Lung (tissue), 12 donors: ENCODE data around the gene PITPNM1. TPM values are rescaled to one million over a fixed set of nuclear protein-coding genes. Genes with fewer than 3 reads are reported as not detected.

Experiments used
- ATAC-seq: fragments of 200-7000 bp; cut with Tn5 transposase; one replicate; pipeline ENCODE4 v1.9.1; 2020; ENCODE audit warnings: moderate number of reproducible peaks; ENCODE audit not compliant: insufficient read depth, low FRiP score
- DNase-seq, 3 donors: peaks; one replicate each; pipeline ENCODE4 v3.0.0-alpha.2; 2013 to 2017
- H3K27ac ChIP-seq, 2 donors: one replicate each; pipeline ENCODE4 v1.5.1; 2013; ENCODE audit warnings: mild to moderate bottlenecking in 2 of 2, moderate library complexity in 2 of 2, control low read depth in 1 of 2, inconsistent platforms in 1 of 2, low read depth in 1 of 2, low read length in 1 of 2
- H3K27me3 ChIP-seq, 3 donors: one replicate each; pipeline ENCODE4 v1.5.1; 2013; ENCODE audit warnings: low read length in 2 of 3; ENCODE audit not compliant: control insufficient read depth in 3 of 3, insufficient read depth in 3 of 3
- H3K36me3 ChIP-seq, 4 donors: one replicate each; pipeline ENCODE4 v1.5.1; 2013; ENCODE audit warnings: low read length in 4 of 4, mild to moderate bottlenecking in 1 of 4, moderate library complexity in 1 of 4; ENCODE audit not compliant: control insufficient read depth in 4 of 4, insufficient read depth in 4 of 4
- H3K4me1 ChIP-seq, 5 donors: one replicate each; pipeline ENCODE4 v1.5.1; 2013; ENCODE audit warnings: low read length in 5 of 5, mild to moderate bottlenecking in 2 of 5, moderate library complexity in 1 of 5; ENCODE audit not compliant: control insufficient read depth in 5 of 5, insufficient read depth in 5 of 5
- H3K4me3 ChIP-seq: one replicate; pipeline ENCODE4 v1.5.1; 2013; ENCODE audit warnings: mild to moderate bottlenecking, control low read depth, moderate library complexity
- H3K9ac ChIP-seq, 2 donors: one replicate each; pipeline ENCODE4 v1.5.1; 2013; ENCODE audit warnings: low read length in 2 of 2, control low read depth in 1 of 2; ENCODE audit not compliant: insufficient read depth in 1 of 2
- H3K9me3 ChIP-seq, 4 donors: one replicate each; pipeline ENCODE4 v1.5.1; 2013; ENCODE audit warnings: low read length in 3 of 4, mild to moderate bottlenecking in 1 of 4, moderate library complexity in 1 of 4; ENCODE audit not compliant: control insufficient read depth in 4 of 4, insufficient read depth in 3 of 4
- WGBS, 2 donors: extraction: QIAGEN DNeasy Blood & Tissue Kit; methylation state at CpG; one replicate each; pipeline ENCODE4 v1.1.7; 2013; 5-methylcytosine and 5-hydroxymethylcytosine counted together
- polyA plus RNA-seq, 2 donors: library from polyadenylated mRNA; stranded (reverse); fragments of 200-250 nt; gene quantifications; one replicate each; pipeline ENCODE4 v1.2.1, GENCODE V29; 2013
- total RNA-seq, 2 donors: library from RNA; depleted of rRNA in 1 of 2; stranded (reverse); fragments of >200 nt in 1 of 2; gene quantifications; one replicate each; pipeline ENCODE4 v1.2.1, GENCODE V29; 2014 to 2021
- TF ChIP-seq, protein P1 (sequence below): IDR thresholded peaks from 2 replicates; pipeline ENCODE4 v1.5.1; 2012; ENCODE audit warnings: mild to moderate bottlenecking; ENCODE audit errors: control extremely low read depth, extremely low read depth
- donor health status: control.
- donor health status: control.
- donor health status: Bipolar disorder and iron deficiency.
- donor health status: healthy.
- donor health status: DM: yes; HTN: yes; CAD: no.

Gene PITPNM1
- total and polyA plus RNA-seq, 4 donors: 23.2 to 67.3 (median 36.3) TPM

DNA sequence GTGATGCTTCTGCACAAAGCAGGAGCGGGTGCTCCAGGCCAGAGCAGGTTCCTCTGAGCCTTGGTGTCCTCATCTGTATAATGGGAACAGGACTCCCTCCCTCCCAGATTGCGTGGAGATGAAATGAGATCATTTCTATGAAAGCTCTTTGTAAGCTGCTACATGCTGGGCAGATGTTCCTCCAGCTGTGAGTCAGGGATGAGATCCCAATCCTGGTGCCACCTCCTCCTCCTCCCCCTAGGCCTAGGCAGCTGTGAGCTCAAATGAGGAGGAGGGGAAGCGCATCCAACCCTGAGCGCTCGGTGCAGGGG, 25.1 kb upstream of the PITPNM1 start:
- H3K27me3 ChIP-seq: no peaks in the 10 kb centered on the region
- H3K4me1 ChIP-seq: no peaks in the 10 kb centered on the region
- peaks cover 0 to 3% (median 1%) of the 10 kb centered on the region in 4 donors for H3K9me3 ChIP-seq
- DNase-seq (no peak), ATAC-seq (no peak)
- H3K36me3 ChIP-seq: no peaks in the 10 kb centered on the region
- no peak overlapping the region for H3K4me3 ChIP-seq
- TF ChIP-seq, protein P1, sequence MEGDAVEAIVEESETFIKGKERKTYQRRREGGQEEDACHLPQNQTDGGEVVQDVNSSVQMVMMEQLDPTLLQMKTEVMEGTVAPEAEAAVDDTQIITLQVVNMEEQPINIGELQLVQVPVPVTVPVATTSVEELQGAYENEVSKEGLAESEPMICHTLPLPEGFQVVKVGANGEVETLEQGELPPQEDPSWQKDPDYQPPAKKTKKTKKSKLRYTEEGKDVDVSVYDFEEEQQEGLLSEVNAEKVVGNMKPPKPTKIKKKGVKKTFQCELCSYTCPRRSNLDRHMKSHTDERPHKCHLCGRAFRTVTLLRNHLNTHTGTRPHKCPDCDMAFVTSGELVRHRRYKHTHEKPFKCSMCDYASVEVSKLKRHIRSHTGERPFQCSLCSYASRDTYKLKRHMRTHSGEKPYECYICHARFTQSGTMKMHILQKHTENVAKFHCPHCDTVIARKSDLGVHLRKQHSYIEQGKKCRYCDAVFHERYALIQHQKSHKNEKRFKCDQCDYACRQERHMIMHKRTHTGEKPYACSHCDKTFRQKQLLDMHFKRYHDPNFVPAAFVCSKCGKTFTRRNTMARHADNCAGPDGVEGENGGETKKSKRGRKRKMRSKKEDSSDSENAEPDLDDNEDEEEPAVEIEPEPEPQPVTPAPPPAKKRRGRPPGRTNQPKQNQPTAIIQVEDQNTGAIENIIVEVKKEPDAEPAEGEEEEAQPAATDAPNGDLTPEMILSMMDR: no peak
- WGBS, 2 donors: 87 to 99% methylated on average over 5 of the region's 5 CpGs
- no peak overlapping the region for H3K9ac ChIP-seq
- no peak overlapping the region for H3K27ac ChIP-seq

DNA sequence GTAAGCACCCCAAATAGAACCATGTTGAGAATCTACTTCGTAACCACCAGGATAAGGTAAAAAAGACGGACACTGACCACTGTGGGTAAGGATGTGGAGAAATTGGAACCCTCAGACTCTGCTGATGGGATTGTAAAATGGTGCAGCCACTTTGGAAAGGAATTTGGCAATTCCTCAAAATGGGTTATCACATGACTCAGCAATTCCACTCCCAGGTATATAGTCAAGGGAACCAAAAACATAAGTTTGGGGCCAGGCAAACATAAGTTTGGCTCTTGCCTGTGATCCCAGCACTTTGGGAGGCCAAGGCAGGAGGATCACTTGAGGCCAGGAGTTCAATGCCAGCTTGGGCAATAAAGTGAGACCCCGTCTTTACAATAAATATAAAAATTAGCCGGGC, 23.2 kb upstream of the PITPNM1 start:
- ATAC-seq (no peak), DNase-seq (no peak)
- H3K27ac ChIP-seq: no peak overlapping the region
- no peaks in the 10 kb centered on the region for H3K9me3 ChIP-seq
- no peaks in the 10 kb centered on the region for H3K4me1 ChIP-seq
- WGBS, 2 donors: 86 to 92% methylated on average over 4 of the region's 4 CpGs
- TF ChIP-seq, protein P1: no peak
- no peaks in the 10 kb centered on the region for H3K36me3 ChIP-seq
- H3K4me3 ChIP-seq: no peak overlapping the region
- H3K9ac ChIP-seq: no peak overlapping the region
- H3K27me3 ChIP-seq: peaks cover 0 to 4% (median 0%) of the 10 kb centered on the region in 3 donors

DNA sequence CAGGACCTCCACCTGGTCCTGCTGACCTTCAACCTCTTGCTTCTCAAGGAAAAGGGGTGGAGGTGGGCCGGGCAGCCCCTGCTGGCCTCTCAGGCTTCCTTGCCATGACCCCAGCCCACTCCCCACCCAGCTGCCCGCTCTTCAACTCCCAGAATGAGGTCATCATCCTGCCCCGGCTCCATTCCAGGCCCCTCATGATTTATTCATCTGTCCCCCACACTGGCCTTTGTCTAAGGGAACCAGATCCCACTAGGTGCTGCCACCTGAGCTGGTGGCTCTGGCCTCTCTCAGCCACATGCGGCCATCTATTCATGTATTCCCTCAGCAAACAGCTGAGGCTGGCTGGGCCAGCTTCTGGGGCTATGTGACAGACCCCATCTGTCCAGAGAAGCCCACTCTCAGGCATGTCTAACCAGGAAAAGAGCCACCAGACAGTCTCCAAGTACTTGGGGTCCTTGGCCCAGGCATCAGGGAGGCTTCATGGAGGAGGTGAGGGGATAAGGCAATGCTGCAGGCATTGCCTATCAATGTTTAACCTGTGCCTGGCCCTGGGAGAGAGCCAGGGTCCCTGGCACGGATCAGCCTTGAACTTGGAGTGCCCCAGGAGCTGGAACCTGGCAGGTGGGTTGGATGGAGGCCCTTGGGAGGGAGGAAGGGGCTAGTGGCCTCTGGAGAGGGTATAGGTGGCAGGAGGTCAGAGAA, 20.3 kb upstream of the PITPNM1 start:
- H3K27me3 ChIP-seq: peaks cover 0 to 4% (median 0%) of the 10 kb centered on the region in 3 donors
- no peaks in the 10 kb centered on the region for H3K9me3 ChIP-seq
- ATAC-seq: no peak
- TF ChIP-seq, protein P1: no peak
- H3K36me3 ChIP-seq: no peaks in the 10 kb centered on the region
- no peak overlapping the region for H3K27ac ChIP-seq
- 76 to 81% methylated on average over 5 of the region's 5 CpGs for WGBS, 2 donors
- DNase-seq: no peak
- no peak overlapping the region for H3K9ac ChIP-seq
- H3K4me3 ChIP-seq: no peak overlapping the region
- H3K4me1 ChIP-seq: no peaks in the 10 kb centered on the region

DNA sequence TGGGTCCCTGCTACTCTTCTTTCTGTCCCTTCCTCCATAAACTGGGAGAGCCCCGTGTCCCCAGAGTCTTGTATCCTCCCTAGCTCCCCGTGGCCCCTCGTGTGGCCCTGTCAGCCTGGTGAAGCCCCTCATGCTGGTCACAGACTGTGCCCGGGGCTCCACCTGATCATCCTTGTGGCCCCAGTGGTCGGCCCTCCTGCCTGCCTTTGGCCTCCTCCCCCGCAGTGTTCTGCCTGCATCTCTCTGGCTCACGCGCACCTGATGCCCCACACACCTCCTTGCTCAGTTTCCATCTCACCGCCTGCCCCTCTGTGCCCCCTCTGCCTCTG, 19.3 kb upstream of the PITPNM1 start:
- Histone ChIP-seq H3K27ac (no peak overlapping the region), H3K9me3 (peaks cover 0 to 2% (median 0%) of the 10 kb centered on the region in 4 donors), H3K4me3 (no peak overlapping the region), H3K9ac (no peak overlapping the region), H3K36me3 (no peaks in the 10 kb centered on the region), H3K27me3 (peaks cover 0 to 4% (median 0%) of the 10 kb centered on the region in 3 donors), H3K4me1 (no peaks in the 10 kb centered on the region)
- WGBS, 2 donors: 82 to 85% methylated on average over 9 of the region's 9 CpGs
- TF ChIP-seq, protein P1: no peak
- no peak for ATAC-seq
- no peak for DNase-seq
